HepG2 (cell line): ENCODE data around the gene MEI1. TPM values are rescaled to one million over a fixed set of nuclear protein-coding genes. Genes with fewer than 3 reads are reported as not detected.

Experiments
- GABPB1 ChIP-seq: IDR thresholded peaks from 2 replicates; pipeline ENCODE4 v1.6.1; 2016; ENCODE audit warnings: mild to moderate bottlenecking, missing genetic modification reagents, moderate library complexity, missing compliant biosample characterization
- PAX8 ChIP-seq: sonication (generic); formaldehyde crosslinking; IDR thresholded peaks from 2 replicates; pipeline ENCODE4 v1.8.0; 2022; ENCODE audit warnings: mild to moderate bottlenecking, missing genetic modification reagents, borderline replicate concordance
- REXO4 ChIP-seq: sonication (generic); formaldehyde crosslinking; IDR thresholded peaks from 2 replicates; pipeline ENCODE4 v1.8.0; 2022; ENCODE audit warnings: missing genetic modification reagents, mild to moderate bottlenecking, borderline replicate concordance
- RNF2 ChIP-seq: fragments of 450-650 bp; conservative IDR thresholded peaks from 2 replicates; pipeline ENCODE4 v1.6.1; 2016; ENCODE audit warnings: low read depth
- SIX1 ChIP-seq: sonication (generic); formaldehyde crosslinking; IDR thresholded peaks from 2 replicates; pipeline ENCODE4 v1.4.0; 2020; ENCODE audit warnings: missing genetic modification reagents, borderline replicate concordance
- SMARCE1 ChIP-seq: fragments of 450-650 bp; IDR thresholded peaks from 2 replicates; pipeline ENCODE4 v1.6.1; 2017; ENCODE audit warnings: borderline replicate concordance
- ZBTB20 ChIP-seq: sonication (generic); formaldehyde crosslinking; IDR thresholded peaks from 2 replicates; pipeline ENCODE4 v1.8.1; 2023; ENCODE audit warnings: missing genetic modification reagents, low read depth, mild to moderate bottlenecking, borderline replicate concordance
- ZC3H13 ChIP-seq: sonication (generic); formaldehyde crosslinking; IDR thresholded peaks from 2 replicates; pipeline ENCODE4 v1.8.1; 2023; ENCODE audit warnings: mild to moderate bottlenecking, missing genetic modification reagents, moderate library complexity
- ZC3H4 ChIP-seq: sonication (generic); formaldehyde crosslinking; IDR thresholded peaks from 2 replicates; pipeline ENCODE4 v1.4.0; 2020; ENCODE audit warnings: missing genetic modification reagents, borderline replicate concordance
- polyA plus RNA-seq, 8 experiments: library from polyadenylated mRNA; depleted of rRNA in 3 of 8; stranded (reverse) in 7 of 8; unstranded in 1 of 8; fragments of >200 nt; fragmentation: Illumina TruSeq in 4 of 8; extraction: Trizol in 4 of 8; gene quantifications; 2 replicates each; pipeline versions ENCODE4 v1.2.1 to v1.2.3, GENCODE V29; 2011 to 2016; ENCODE audit warnings: low read depth in 4 of 8, missing spikeins in 1 of 8, mixed read lengths in 1 of 8; ENCODE audit not compliant: insufficient read depth in 1 of 8
- total RNA-seq, 5 experiments: library from RNA; depleted of rRNA; stranded (reverse); fragments of >200 nt; fragmentation: Illumina TruSeq; extraction: Trizol; gene quantifications; 2 replicates each; pipeline ENCODE4 v1.2.3, GENCODE V29; 2016; ENCODE audit warnings: low read depth in 1 of 5
- TF ChIP-seq, protein P1 (sequence below): sonication (generic); formaldehyde crosslinking; IDR thresholded peaks from 2 replicates; pipeline ENCODE4 v1.4.0; 2020; ENCODE audit warnings: mild to moderate bottlenecking, missing genetic modification reagents
- TF ChIP-seq, protein P2 (sequence below): sonication (generic); formaldehyde crosslinking; IDR thresholded peaks from 2 replicates; pipeline ENCODE4 v1.5.1; 2020; ENCODE audit warnings: mild to moderate bottlenecking, missing genetic modification reagents
- TF ChIP-seq, protein P3 (sequence below): sonication (generic); formaldehyde crosslinking; IDR thresholded peaks from 2 replicates; pipeline ENCODE4 v1.8.0; 2022; ENCODE audit warnings: missing genetic modification reagents, mild to moderate bottlenecking, moderate library complexity, borderline replicate concordance

The MEI1 gene
- total and polyA plus RNA-seq, 2 of the 13 experiments (the other 11 are each of a cell fraction or from before 2014, with no cell fraction given): 0.75 to 1.9 TPM

DNA sequence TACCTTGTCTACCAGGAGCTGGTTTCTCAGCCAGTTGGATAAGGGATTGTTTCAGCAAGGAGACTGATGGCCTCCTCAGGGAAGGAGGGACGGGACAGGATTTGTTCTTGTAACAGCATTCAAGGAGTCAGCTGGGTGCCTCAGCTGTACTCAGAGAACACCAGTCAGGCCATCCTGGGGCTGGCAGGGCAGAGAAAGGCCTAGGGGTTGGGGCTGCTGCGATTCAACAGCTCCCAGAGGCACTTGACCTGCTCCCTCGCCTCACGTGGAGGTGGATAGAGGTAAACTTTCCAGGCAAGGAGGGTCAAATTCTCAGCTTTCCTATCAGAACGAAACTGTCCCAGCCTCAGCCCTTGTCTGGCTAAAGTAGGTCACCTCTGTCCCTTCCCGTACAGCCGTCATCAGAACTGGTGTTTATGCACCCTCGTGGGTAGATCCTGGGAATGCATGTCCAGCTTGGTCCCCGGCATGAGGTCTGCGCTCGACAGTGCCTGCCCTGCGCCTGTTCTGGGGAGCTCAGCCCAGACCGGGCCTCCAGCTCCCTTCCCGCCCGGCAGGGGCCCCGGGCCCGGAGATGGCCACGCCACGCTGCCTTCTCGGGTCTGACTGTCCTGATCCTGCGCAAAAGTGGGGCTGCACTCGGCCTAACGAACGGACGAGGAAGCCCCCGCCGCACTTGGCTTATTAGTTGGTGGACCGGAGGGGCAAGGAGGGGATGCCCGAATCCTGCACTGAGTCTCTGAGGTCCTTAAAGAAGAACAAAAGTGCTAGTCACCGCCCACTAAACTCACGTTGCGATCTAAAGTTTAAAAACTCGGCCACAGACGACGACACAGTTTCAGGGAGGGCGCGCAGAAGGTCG, 100.4 kb downstream of the MEI1 start (continued):
- TF ChIP-seq PAX8 (CRISPR knock-in tag): no peak
- TF ChIP-seq ZBTB20 (CRISPR knock-in tag): 0 out of 2 replicates have a peak, but pooled peaks have one; percentile 21
- TF ChIP-seq ZC3H4 (CRISPR knock-in tag): no peak
- TF ChIP-seq SMARCE1: no peak
- TF ChIP-seq, protein P1, sequence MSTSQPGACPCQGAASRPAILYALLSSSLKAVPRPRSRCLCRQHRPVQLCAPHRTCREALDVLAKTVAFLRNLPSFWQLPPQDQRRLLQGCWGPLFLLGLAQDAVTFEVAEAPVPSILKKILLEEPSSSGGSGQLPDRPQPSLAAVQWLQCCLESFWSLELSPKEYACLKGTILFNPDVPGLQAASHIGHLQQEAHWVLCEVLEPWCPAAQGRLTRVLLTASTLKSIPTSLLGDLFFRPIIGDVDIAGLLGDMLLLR (CRISPR knock-in tag): no peak
- 0 out of 2 replicates have a peak, but pooled peaks have one; percentile 15 for TF ChIP-seq RNF2
- TF ChIP-seq GABPB1: no peak
- peak; percentile 76; the same call in 1 of the 2 replicates for TF ChIP-seq ZC3H13 (CRISPR knock-in tag)
- TF ChIP-seq SIX1 (CRISPR knock-in tag): no peak
- TF ChIP-seq, protein P2, sequence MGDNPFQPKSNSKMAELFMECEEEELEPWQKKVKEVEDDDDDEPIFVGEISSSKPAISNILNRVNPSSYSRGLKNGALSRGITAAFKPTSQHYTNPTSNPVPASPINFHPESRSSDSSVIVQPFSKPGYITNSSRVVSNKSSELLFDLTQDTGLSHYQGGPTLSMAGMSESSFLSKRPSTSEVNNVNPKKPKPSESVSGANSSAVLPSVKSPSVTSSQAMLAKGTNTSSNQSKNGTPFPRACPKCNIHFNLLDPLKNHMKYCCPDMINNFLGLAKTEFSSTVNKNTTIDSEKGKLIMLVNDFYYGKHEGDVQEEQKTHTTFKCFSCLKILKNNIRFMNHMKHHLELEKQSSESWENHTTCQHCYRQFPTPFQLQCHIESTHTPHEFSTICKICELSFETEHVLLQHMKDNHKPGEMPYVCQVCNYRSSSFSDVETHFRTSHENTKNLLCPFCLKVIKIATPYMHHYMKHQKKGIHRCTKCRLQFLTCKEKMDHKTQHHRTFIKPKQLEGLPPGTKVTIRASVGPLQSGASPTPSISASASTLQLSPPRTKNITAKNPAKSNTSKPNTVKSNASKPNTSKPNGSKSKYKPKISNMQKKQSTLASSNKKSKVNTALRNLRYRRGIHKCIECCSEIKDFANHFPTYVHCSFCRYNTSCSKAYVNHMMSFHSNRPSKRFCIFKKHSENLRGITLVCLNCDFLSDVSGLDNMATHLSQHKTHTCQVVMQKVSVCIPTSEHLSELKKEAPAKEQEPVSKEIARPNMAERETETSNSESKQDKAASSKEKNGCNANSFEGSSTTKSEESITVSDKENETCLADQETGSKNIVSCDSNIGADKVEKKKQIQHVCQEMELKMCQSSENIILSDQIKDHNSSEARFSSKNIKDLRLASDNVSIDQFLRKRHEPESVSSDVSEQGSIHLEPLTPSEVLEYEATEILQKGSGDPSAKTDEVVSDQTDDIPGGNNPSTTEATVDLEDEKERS (CRISPR knock-in tag): peak; percentile 58; the same call in 1 of the 2 replicates
- TF ChIP-seq, protein P3, sequence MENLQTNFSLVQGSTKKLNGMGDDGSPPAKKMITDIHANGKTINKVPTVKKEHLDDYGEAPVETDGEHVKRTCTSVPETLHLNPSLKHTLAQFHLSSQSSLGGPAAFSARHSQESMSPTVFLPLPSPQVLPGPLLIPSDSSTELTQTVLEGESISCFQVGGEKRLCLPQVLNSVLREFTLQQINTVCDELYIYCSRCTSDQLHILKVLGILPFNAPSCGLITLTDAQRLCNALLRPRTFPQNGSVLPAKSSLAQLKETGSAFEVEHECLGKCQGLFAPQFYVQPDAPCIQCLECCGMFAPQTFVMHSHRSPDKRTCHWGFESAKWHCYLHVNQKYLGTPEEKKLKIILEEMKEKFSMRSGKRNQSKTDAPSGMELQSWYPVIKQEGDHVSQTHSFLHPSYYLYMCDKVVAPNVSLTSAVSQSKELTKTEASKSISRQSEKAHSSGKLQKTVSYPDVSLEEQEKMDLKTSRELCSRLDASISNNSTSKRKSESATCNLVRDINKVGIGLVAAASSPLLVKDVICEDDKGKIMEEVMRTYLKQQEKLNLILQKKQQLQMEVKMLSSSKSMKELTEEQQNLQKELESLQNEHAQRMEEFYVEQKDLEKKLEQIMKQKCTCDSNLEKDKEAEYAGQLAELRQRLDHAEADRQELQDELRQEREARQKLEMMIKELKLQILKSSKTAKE (CRISPR knock-in tag): 0 out of 2 replicates have a peak, but pooled peaks have one; percentile 23
- TF ChIP-seq REXO4 (CRISPR knock-in tag): no peak
- TF ChIP-seq, all 625 proteins: peak for 52
